HG02981 (cell line): ENCODE results near the gene AIG1.
"Not testable (repeated sequence)": the region's sequence is repeated elsewhere in the genome, so short reads cannot be mapped to it uniquely, and the experiment has no call there.

Experiments used
- ATAC-seq: cut with Tn5 transposase; IDR thresholded peaks from one replicate; pipeline ENCODE4 v1.9.1; 2021; ENCODE audit warnings: mild to moderate bottlenecking, moderate library complexity; ENCODE audit not compliant: unreplicated experiment

AIG1 gene

GRCh38 chr6:143160439-143161220, 99.9 kb downstream of the AIG1 start:
- no peak for ATAC-seq

GRCh38 chr6:143163621-143164020, 102.9 kb downstream of the AIG1 start:
- ATAC-seq = no peak

- no peak for ATAC-seq
Observed at GRCh38 chr6:143164565-143165105, 103.9 kb downstream of the AIG1 start.

- ATAC-seq = no peak
Observed at GRCh38 chr6:143165315-143165855, 104.7 kb downstream of the AIG1 start.

GRCh38 chr6:143166247-143166695, 105.6 kb downstream of the AIG1 start:
- no peak for ATAC-seq

GRCh38 chr6:143167224-143167623, 106.5 kb downstream of the AIG1 start:
- ATAC-seq = no peak

GRCh38 chr6:143168396-143168816, 107.7 kb downstream of the AIG1 start:
- not testable (repeated sequence) for ATAC-seq

- ATAC-seq = no peak
Observed at GRCh38 chr6:143169440-143169839, 108.8 kb downstream of the AIG1 start.

GRCh38 chr6:143174516-143174915, 113.8 kb downstream of the AIG1 start:
- no peak for ATAC-seq

- no peak for ATAC-seq
Observed at GRCh38 chr6:143174951-143175350, 114.3 kb downstream of the AIG1 start.

GRCh38 chr6:143176090-143177021, 115.7 kb downstream of the AIG1 start:
- ATAC-seq = no peak

GRCh38 chr6:143177706-143178105, 117.0 kb downstream of the AIG1 start:
- ATAC-seq = no peak

GRCh38 chr6:143179096-143179495, 118.4 kb downstream of the AIG1 start:
- ATAC-seq = no peak

- no peak for ATAC-seq
Observed at GRCh38 chr6:143179901-143180612, 119.4 kb downstream of the AIG1 start.

GRCh38 chr6:143180826-143181225, 120.1 kb downstream of the AIG1 start:
- ATAC-seq = no peak

GRCh38 chr6:143183666-143184065, 123.0 kb downstream of the AIG1 start:
- no peak for ATAC-seq

- ATAC-seq = no peak
Observed at GRCh38 chr6:143185288-143185687, 124.6 kb downstream of the AIG1 start.

- no peak for ATAC-seq
Observed at GRCh38 chr6:143187238-143187923, 126.7 kb downstream of the AIG1 start.

- no peak for ATAC-seq
Observed at GRCh38 chr6:143188292-143188691, 127.6 kb downstream of the AIG1 start.

GRCh38 chr6:143191361-143191760, 130.7 kb downstream of the AIG1 start:
- ATAC-seq = no peak
